Transverse colon (tissue), 4 donors: ENCODE results near the gene CDON.

Experiments used
- POLR2A ChIP-seq: fragments of 450-650 bp; IDR thresholded peaks from one replicate; pipeline ENCODE4 v1.6.1; 2016; ENCODE audit warnings: antibody characterized with exemption, mild to moderate bottlenecking, moderate library complexity
- POLR2AphosphoS5 ChIP-seq, 3 donors: sonication (generic); formaldehyde crosslinking; IDR thresholded peaks; one replicate each; pipeline ENCODE4 v1.6.1; 2016; ENCODE audit warnings: antibody characterized with exemption in 3 of 3
- TF ChIP-seq, protein P1 (sequence below), 5 experiments: fragments of 200-600 bp in 3 of 5; fragments of 450-650 bp in 2 of 5; sonication (generic) in 3 of 5; IDR thresholded peaks; 1 replicate in 2 of 5; 2 replicates in 3 of 5; pipeline ENCODE4 v1.5.1; 2016 to 2017; ENCODE audit warnings: antibody characterized with exemption in 5 of 5, inconsistent platforms in 3 of 5, mild to moderate bottlenecking in 2 of 5, moderate library complexity in 1 of 5

DNA sequence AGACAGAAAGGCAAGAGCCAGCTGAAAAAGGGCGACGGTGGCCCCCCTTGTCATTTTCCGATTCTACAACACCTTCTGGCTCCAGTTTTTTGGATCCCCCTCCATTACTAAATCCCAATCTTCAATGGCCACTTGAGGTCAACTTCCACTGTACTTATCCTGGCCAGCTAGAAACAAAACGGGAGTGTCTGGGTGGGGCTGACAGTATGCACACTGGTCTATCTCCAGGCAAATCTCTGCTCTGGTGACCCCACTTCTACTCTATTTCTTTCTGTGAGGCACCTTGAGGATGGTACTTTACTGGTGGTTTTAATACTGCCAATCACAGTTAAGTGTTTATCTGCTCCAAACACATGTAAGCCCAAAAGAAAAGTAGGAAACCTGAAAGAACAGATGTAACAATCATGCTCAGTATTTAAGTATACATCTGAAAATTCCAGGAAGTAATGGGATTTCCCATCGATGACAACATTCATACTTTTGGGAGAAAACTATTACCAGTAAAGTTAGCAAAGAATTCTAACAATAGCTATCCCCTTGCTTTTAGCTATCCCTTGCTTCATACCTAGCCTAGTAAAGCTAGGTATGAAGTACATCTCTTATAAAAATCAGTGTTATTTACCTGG is 16.0 kb downstream of the CDON start:
- TF ChIP-seq, protein P1, sequence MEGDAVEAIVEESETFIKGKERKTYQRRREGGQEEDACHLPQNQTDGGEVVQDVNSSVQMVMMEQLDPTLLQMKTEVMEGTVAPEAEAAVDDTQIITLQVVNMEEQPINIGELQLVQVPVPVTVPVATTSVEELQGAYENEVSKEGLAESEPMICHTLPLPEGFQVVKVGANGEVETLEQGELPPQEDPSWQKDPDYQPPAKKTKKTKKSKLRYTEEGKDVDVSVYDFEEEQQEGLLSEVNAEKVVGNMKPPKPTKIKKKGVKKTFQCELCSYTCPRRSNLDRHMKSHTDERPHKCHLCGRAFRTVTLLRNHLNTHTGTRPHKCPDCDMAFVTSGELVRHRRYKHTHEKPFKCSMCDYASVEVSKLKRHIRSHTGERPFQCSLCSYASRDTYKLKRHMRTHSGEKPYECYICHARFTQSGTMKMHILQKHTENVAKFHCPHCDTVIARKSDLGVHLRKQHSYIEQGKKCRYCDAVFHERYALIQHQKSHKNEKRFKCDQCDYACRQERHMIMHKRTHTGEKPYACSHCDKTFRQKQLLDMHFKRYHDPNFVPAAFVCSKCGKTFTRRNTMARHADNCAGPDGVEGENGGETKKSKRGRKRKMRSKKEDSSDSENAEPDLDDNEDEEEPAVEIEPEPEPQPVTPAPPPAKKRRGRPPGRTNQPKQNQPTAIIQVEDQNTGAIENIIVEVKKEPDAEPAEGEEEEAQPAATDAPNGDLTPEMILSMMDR (IDR thresholded peaks at IDR 0.05), result no peak
- no peak for TF ChIP-seq POLR2AphosphoS5 (IDR thresholded peaks at IDR 0.05)
- no peak for TF ChIP-seq POLR2A
